GM23338 (cell line): ENCODE measurements around the gene KIF24.
"Not testable (repeated sequence)": the region's sequence is repeated elsewhere in the genome, so short reads cannot be mapped to it uniquely, and the experiment has no call there.

Source experiments
- CTCF ChIP-seq, 2 experiments: fragments of 200-600 bp in 1 of 2; sonication (generic) in 1 of 2; conservative IDR thresholded peaks; 2 replicates each; pipeline versions ENCODE4 v1.5.1 to v1.6.1; 2016 to 2017; ENCODE audit warnings: antibody characterized with exemption in 2 of 2, low read depth in 2 of 2, mild to moderate bottlenecking in 2 of 2, moderate library complexity in 1 of 2
- ETS1 ChIP-seq: IDR thresholded peaks from 2 replicates; pipeline ENCODE4 v1.6.1; 2016; ENCODE audit warnings: antibody characterized with exemption
- EZH2 ChIP-seq: fragments of 200-600 bp; sonication (generic); IDR thresholded peaks from one replicate; pipeline ENCODE4 v1.8.0; 2017; ENCODE audit warnings: antibody characterized with exemption, mild to moderate bottlenecking, low read depth; ENCODE audit not compliant: unreplicated experiment
- REST ChIP-seq: IDR thresholded peaks from one replicate; pipeline ENCODE4 v1.6.1; 2018; ENCODE audit warnings: antibody characterized with exemption; ENCODE audit not compliant: unreplicated experiment
- STAT1 ChIP-seq: IDR thresholded peaks from one replicate; pipeline ENCODE4 v1.6.1; 2016; ENCODE audit warnings: antibody characterized with exemption; ENCODE audit not compliant: unreplicated experiment

GRCh38 chr9:34301064-34301463 is 28.0 kb downstream of the KIF24 start:
- not testable (repeated sequence) for TF ChIP-seq REST; STAT1; EZH2; ETS1; CTCF (conservative IDR thresholded peaks at IDR 0.05; ENCODE audit: low read depth in 2 of 2)
